Loucy (cell line): ENCODE data around the gene HEBP1.
"Not testable (repeated sequence)": the region's sequence is repeated elsewhere in the genome, so short reads cannot be mapped to it uniquely, and the experiment has no call there.

Source experiments
- H2AFZ ChIP-seq: fragments of 200-600 bp; sonication (generic); 2 replicates; pipeline ENCODE4 v1.6.0; 2016; ENCODE audit warnings: antibody characterized with exemption, mild to moderate bottlenecking, low read length, moderate library complexity
- H3F3A ChIP-seq: fragments of 200-600 bp; 2 replicates; pipeline ENCODE4 v1.6.0; 2016; ENCODE audit warnings: antibody characterized with exemption, low read depth, mild to moderate bottlenecking
- H3K27me3 ChIP-seq: fragments of 200-600 bp; sonication (generic); 2 replicates; pipeline ENCODE4 v1.6.1; 2014; ENCODE audit warnings: low read length, mild to moderate bottlenecking; ENCODE audit not compliant: insufficient read depth, poor library complexity, severe bottlenecking
- H3K36me3 ChIP-seq: fragments of 200-600 bp; sonication (generic); 2 replicates; pipeline ENCODE4 v1.6.1; 2016; ENCODE audit warnings: low read length; ENCODE audit not compliant: insufficient read depth
- H3K4me1 ChIP-seq: fragments of 200-600 bp; sonication (generic); 2 replicates; pipeline ENCODE4 v1.5.1; 2014; ENCODE audit warnings: low read length, mild to moderate bottlenecking; ENCODE audit not compliant: insufficient read depth, poor library complexity, severe bottlenecking
- H3K4me2 ChIP-seq: fragments of 200-600 bp; sonication (generic); 2 replicates; pipeline ENCODE4 v1.6.0; 2014; ENCODE audit warnings: antibody characterized with exemption, low read length, low read depth, mild to moderate bottlenecking; ENCODE audit not compliant: poor library complexity, severe bottlenecking
- H3K4me3 ChIP-seq: fragments of 200-600 bp; sonication (generic); 2 replicates; pipeline ENCODE4 v1.5.1; 2014; ENCODE audit warnings: low read length, mild to moderate bottlenecking, mixed read lengths; ENCODE audit not compliant: poor library complexity, severe bottlenecking
- H3K79me2 ChIP-seq: fragments of 200-600 bp; sonication (generic); 2 replicates; pipeline ENCODE4 v1.6.1; 2014; ENCODE audit warnings: low read length; ENCODE audit not compliant: insufficient read depth
- H3K9ac ChIP-seq: fragments of 200-600 bp; sonication (generic); 2 replicates; pipeline ENCODE4 v1.6.0; 2014; ENCODE audit warnings: mild to moderate bottlenecking, low read depth, low read length, moderate library complexity; ENCODE audit not compliant: poor library complexity, severe bottlenecking
- H3K9me2 ChIP-seq: fragments of 200-600 bp; sonication (generic); replicated peaks from 2 replicates; pipeline ENCODE4 v1.6.1; 2016; ENCODE audit warnings: low read depth, low read length, mixed read lengths
- H3K9me3 ChIP-seq: fragments of 200-600 bp; sonication (generic); 2 replicates; pipeline ENCODE4 v1.6.1; 2014; ENCODE audit warnings: mild to moderate bottlenecking, antibody characterized with exemption, low read length, low read depth; ENCODE audit not compliant: insufficient read depth
- H4K20me1 ChIP-seq: fragments of 200-600 bp; sonication (generic); 2 replicates; pipeline ENCODE4 v1.6.0; 2014; ENCODE audit warnings: antibody characterized with exemption, low read length, mild to moderate bottlenecking; ENCODE audit not compliant: insufficient read depth, poor library complexity, severe bottlenecking
- CTCF ChIP-seq: fragments of 200-600 bp; sonication (generic); conservative IDR thresholded peaks from 2 replicates; pipeline ENCODE4 v1.5.1; 2014; ENCODE audit warnings: mild to moderate bottlenecking, antibody characterized with exemption, low read length
- EZH2phosphoT487 ChIP-seq: fragments of 200-600 bp; IDR thresholded peaks from 2 replicates; pipeline ENCODE4 v1.6.1; 2018; ENCODE audit warnings: antibody characterized with exemption, mild to moderate bottlenecking, moderate library complexity, borderline replicate concordance

The HEBP1 gene

GRCh38 chr12:13038491-13039161 lies 38.6 kb upstream of the HEBP1 start:
- H4K20me1 ChIP-seq: no peaks in the 10 kb centered on the region
- H3F3A ChIP-seq: no peaks in the 10 kb centered on the region
- H3K79me2 ChIP-seq: no peaks in the 10 kb centered on the region
- H3K9ac ChIP-seq: no peak overlapping the region
- H3K27me3 ChIP-seq: no peaks in the 10 kb centered on the region
- H3K9me2 ChIP-seq: no peaks in the 10 kb centered on the region
- H3K4me2 ChIP-seq: no peak overlapping the region
- no peaks in the 10 kb centered on the region for H3K9me3 ChIP-seq
- TF ChIP-seq CTCF (no peak), EZH2phosphoT487 (no peak)
- peaks cover 9% of the 10 kb centered on the region for H3K4me1 ChIP-seq
- no peaks in the 10 kb centered on the region for H3K36me3 ChIP-seq
- H3K4me3 ChIP-seq: no peak overlapping the region
- H2AFZ ChIP-seq: no peak overlapping the region

- TF ChIP-seq EZH2phosphoT487: no peak
- TF ChIP-seq CTCF: no peak
- Histone ChIP-seq H3K79me2 (no peaks in the 10 kb centered on the region), H3K9ac (no peak overlapping the region), H3F3A (no peaks in the 10 kb centered on the region), H3K9me3 (no peaks in the 10 kb centered on the region), H4K20me1 (no peaks in the 10 kb centered on the region), H3K9me2 (no peaks in the 10 kb centered on the region), H3K4me2 (no peak overlapping the region), H3K4me3 (no peak overlapping the region), H3K36me3 (no peaks in the 10 kb centered on the region), H3K27me3 (no peaks in the 10 kb centered on the region), H2AFZ (no peak overlapping the region), H3K4me1 (peaks cover 9% of the 10 kb centered on the region)
These were observed 36.8 kb upstream of the HEBP1 start for GRCh38 chr12:13036881-13037280.

DNA sequence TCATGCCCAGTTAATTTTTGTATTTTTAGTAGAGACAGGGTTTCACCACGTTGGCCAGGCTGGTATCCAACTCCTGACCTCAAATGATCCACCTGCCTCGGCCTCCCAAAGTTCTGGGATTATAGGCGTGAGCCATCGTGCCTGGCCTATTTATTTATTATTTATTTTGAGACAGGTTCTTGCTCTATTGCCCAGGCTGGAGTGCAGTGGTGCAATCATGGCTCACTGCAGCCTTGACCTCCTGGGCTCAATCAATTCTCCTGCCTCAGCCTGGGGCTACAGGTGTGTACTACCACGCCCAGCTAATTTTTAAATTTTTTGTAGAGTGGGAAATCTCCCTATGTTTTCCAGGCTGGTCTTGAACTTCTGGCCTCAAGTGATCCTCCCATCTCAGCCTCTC lies 35.3 kb upstream of the HEBP1 start:
- H3K27me3 ChIP-seq, H3K9ac ChIP-seq, H3K4me2 ChIP-seq: not testable (repeated sequence)

DNA sequence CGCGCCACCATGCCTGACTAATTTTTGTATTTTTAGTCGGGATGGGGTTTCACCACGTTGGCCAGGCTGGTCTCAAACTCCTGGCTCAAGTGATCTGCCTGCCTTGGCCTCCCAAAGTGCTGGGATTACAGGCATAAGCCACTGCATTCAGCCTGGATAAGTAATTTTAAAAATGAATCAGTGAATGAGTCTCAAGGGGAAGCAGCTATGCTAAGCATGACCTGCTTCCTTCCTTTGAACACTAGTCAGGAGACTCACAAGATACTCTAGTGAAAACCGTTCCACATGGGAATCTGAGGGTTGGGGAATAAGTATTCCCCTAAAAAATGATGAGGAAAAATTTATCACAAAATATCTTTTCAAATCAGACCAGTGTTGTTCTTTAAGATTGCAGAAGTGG lies 33.4 kb upstream of the HEBP1 start:
- no peaks in the 10 kb centered on the region for H3F3A ChIP-seq
- no peak for TF ChIP-seq EZH2phosphoT487
- no peak for TF ChIP-seq CTCF
- no peaks in the 10 kb centered on the region for H3K27me3 ChIP-seq
- H3K4me3 ChIP-seq: no peak overlapping the region
- H3K36me3 ChIP-seq: no peaks in the 10 kb centered on the region
- H3K9ac ChIP-seq: no peak overlapping the region
- no peaks in the 10 kb centered on the region for H4K20me1 ChIP-seq
- no peaks in the 10 kb centered on the region for H3K79me2 ChIP-seq
- H2AFZ ChIP-seq: no peak overlapping the region
- no peaks in the 10 kb centered on the region for H3K9me3 ChIP-seq
- H3K4me1 ChIP-seq: no peaks in the 10 kb centered on the region
- H3K9me2 ChIP-seq: no peaks in the 10 kb centered on the region
- no peak overlapping the region for H3K4me2 ChIP-seq

More for the DNA sequence above, 35.3 kb upstream of the HEBP1 start:
- H3F3A ChIP-seq, H3K9me2 ChIP-seq, H3K4me1 ChIP-seq, H3K4me3 ChIP-seq, H2AFZ ChIP-seq, H3K79me2 ChIP-seq, H3K9me3 ChIP-seq, H3K36me3 ChIP-seq, H4K20me1 ChIP-seq: not testable (repeated sequence)
